OCI-LY3 (cell line): ENCODE data around the gene PPP2R5A.

Experiments used
- H2AFZ ChIP-seq: fragments of 200-600, 300-600 bp; shearing (Covaris generic); 2 replicates; pipeline ENCODE4 v1.6.0; 2014; ENCODE audit warnings: antibody characterized with exemption, low read depth, low read length
- H3K27ac ChIP-seq: fragments of 200-600, 300-600 bp; sonication (generic); 2 replicates; pipeline ENCODE4 v1.5.1; 2014; ENCODE audit warnings: mild to moderate bottlenecking, low read length, moderate library complexity, mixed read lengths
- H3K27me3 ChIP-seq: fragments of 200-600, 300-600 bp; sonication (generic); 2 replicates; pipeline ENCODE4 v1.6.1; 2014; ENCODE audit warnings: low read depth, low read length, mixed read lengths
- H3K36me3 ChIP-seq: fragments of 200-600, 300-600 bp; sonication (generic); replicated peaks from 2 replicates; pipeline ENCODE3; 2014; ENCODE audit warnings: low read depth, low read length, mixed read lengths
- H3K4me1 ChIP-seq: fragments of 300-600, 200-600 bp; sonication (generic); 2 replicates; pipeline ENCODE4 v1.6.1; 2014; ENCODE audit warnings: low read length, mixed read lengths
- H3K4me2 ChIP-seq: fragments of 200-600, 300-600 bp; sonication (generic); 2 replicates; pipeline ENCODE4 v1.6.1; 2014; ENCODE audit warnings: low read length, mixed read lengths
- H3K4me3 ChIP-seq: fragments of 300-600, 200-600 bp; sonication (generic); 2 replicates; pipeline ENCODE4 v1.5.1; 2014; ENCODE audit warnings: antibody characterized with exemption, mild to moderate bottlenecking, low read length, moderate library complexity
- H3K79me2 ChIP-seq: fragments of 300-600, 200-600 bp; shearing (Covaris generic); 2 replicates; pipeline ENCODE4 v1.6.1; 2014; ENCODE audit warnings: mild to moderate bottlenecking, low read length, mixed read lengths
- H3K9ac ChIP-seq: fragments of 300-600, 200-600 bp; shearing (Covaris generic); 2 replicates; pipeline ENCODE4 v1.6.0; 2014; ENCODE audit warnings: mild to moderate bottlenecking, low read length, moderate library complexity
- H3K9me3 ChIP-seq: fragments of 200-600, 300-600 bp; shearing (Covaris generic); 2 replicates; pipeline ENCODE4 v1.6.1; 2014; ENCODE audit warnings: low read length, mixed read lengths; ENCODE audit not compliant: insufficient read depth
- H4K20me1 ChIP-seq: fragments of 200-600, 300-600 bp; sonication (generic); 2 replicates; pipeline ENCODE4 v1.6.1; 2016; ENCODE audit warnings: low read length, mixed read lengths; ENCODE audit not compliant: insufficient read depth
- CTCF ChIP-seq: fragments of 200-600, 300-600 bp; sonication (generic); IDR thresholded peaks from 2 replicates; pipeline ENCODE4 v1.5.1; 2014; ENCODE audit warnings: antibody characterized with exemption, low read length, low read depth
- EZH2phosphoT487 ChIP-seq: fragments of 200-600 bp; shearing (Covaris generic); IDR thresholded peaks from 2 replicates; pipeline ENCODE4 v1.6.1; 2018; ENCODE audit warnings: antibody characterized with exemption, mixed run types, low read depth

Gene PPP2R5A

GRCh38 chr1:212284744-212285684 lies at the start of gene PPP2R5A:
PPP2R5A (plus strand) TSS chr1:212285410; CDS start chr1:212286111, 701 bp downstream.
- Histone ChIP-seq H3K4me2 (peak within 1 kb of the TSS; percentile 86), H2AFZ (peak within 1 kb of the TSS; percentile 65), H3K4me1 (peaks cover 19% of the 10 kb centered on the region), H3K27ac (peak within 1 kb of the TSS; percentile 76), H3K9ac (peak within 1 kb of the TSS; percentile 74), H4K20me1 (peaks cover 3% of the 10 kb centered on the region; the same call in 1 of the 2 replicates), H3K9me3 (no peaks in the 10 kb centered on the region), H3K4me3 (peak within 1 kb of the TSS; percentile 84), H3K79me2 (peaks cover 39% of the 10 kb centered on the region), H3K36me3 (peaks cover 3% of the 10 kb centered on the region), H3K27me3 (no peaks in the 10 kb centered on the region)
- TF ChIP-seq EZH2phosphoT487 (no peak), CTCF (peak; percentile 62)

GRCh38 chr1:212235857-212236256 lies 49.4 kb upstream of the PPP2R5A start:
- no peak overlapping the region for H3K9ac ChIP-seq

GRCh38 chr1:212236664-212237220 lies 48.5 kb upstream of the PPP2R5A start:
- TF ChIP-seq CTCF (no peak), EZH2phosphoT487 (no peak)

More at GRCh38 chr1:212235857-212236256, 49.4 kb upstream of the PPP2R5A start:
- peaks cover 9% of the 10 kb centered on the region for H3K4me1 ChIP-seq
- no peak overlapping the region for H2AFZ ChIP-seq
- no peaks in the 10 kb centered on the region for H3K36me3 ChIP-seq
- no peak overlapping the region for H3K4me2 ChIP-seq
- H3K27me3 ChIP-seq: peaks cover 8% of the 10 kb centered on the region; the same call in 1 of the 2 replicates
- H3K9me3 ChIP-seq: no peaks in the 10 kb centered on the region
- H3K79me2 ChIP-seq: no peaks in the 10 kb centered on the region
- TF ChIP-seq EZH2phosphoT487 (no peak), CTCF (no peak)
- H3K4me3 ChIP-seq: no peak overlapping the region
- no peak overlapping the region for H3K27ac ChIP-seq
- H4K20me1 ChIP-seq: no peaks in the 10 kb centered on the region

GRCh38 chr1:212237651-212238050 lies 47.6 kb upstream of the PPP2R5A start:
- Histone ChIP-seq H3K4me2 (peak overlapping the region; percentile 10; the same call in 1 of the 2 replicates), H3K4me3 (no peak overlapping the region), H3K36me3 (no peaks in the 10 kb centered on the region), H3K9ac (no peak overlapping the region), H3K79me2 (no peaks in the 10 kb centered on the region), H3K27me3 (peaks cover 4% of the 10 kb centered on the region; the same call in 1 of the 2 replicates), H2AFZ (no peak overlapping the region), H3K27ac (no peak overlapping the region), H4K20me1 (no peaks in the 10 kb centered on the region), H3K9me3 (no peaks in the 10 kb centered on the region), H3K4me1 (peaks cover 9% of the 10 kb centered on the region)
- TF ChIP-seq EZH2phosphoT487 (no peak), CTCF (no peak)

More at GRCh38 chr1:212236664-212237220, 48.5 kb upstream of the PPP2R5A start:
- H2AFZ ChIP-seq: no peak overlapping the region
- H3K9me3 ChIP-seq: no peaks in the 10 kb centered on the region
- H3K4me3 ChIP-seq: no peak overlapping the region
- H3K4me1 ChIP-seq: peaks cover 9% of the 10 kb centered on the region
- no peaks in the 10 kb centered on the region for H4K20me1 ChIP-seq
- H3K9ac ChIP-seq: no peak overlapping the region
- no peak overlapping the region for H3K4me2 ChIP-seq
- no peak overlapping the region for H3K27ac ChIP-seq
- no peaks in the 10 kb centered on the region for H3K36me3 ChIP-seq
- H3K79me2 ChIP-seq: no peaks in the 10 kb centered on the region
- peaks cover 7% of the 10 kb centered on the region; the same call in 1 of the 2 replicates for H3K27me3 ChIP-seq
